Endothelial cell (in vitro differentiated cells): Measurements from ENCODE around the gene ARHGAP6. TPM values are rescaled to one million over a fixed set of nuclear protein-coding genes. Genes with fewer than 3 reads are reported as not detected.

ENCODE experiments used
- DNase-seq: peaks from one replicate; pipeline ENCODE4 v3.0.0; 2021; ENCODE audit warnings: low spot score
- H3K27ac Mint-ChIP-seq: one replicate; pipeline ENCODE4 v1.8.0; 2021; ENCODE audit warnings: mixed read lengths, inconsistent platforms; ENCODE audit not compliant: unreplicated experiment
- H3K27me3 Mint-ChIP-seq: one replicate; pipeline ENCODE4 v1.8.0; 2021; ENCODE audit warnings: mild to moderate bottlenecking, moderate library complexity, mixed read lengths, inconsistent platforms; ENCODE audit not compliant: unreplicated experiment
- H3K36me3 Mint-ChIP-seq: one replicate; pipeline ENCODE4 v1.8.0; 2021; ENCODE audit warnings: mild to moderate bottlenecking, low read depth, mixed read lengths, inconsistent platforms; ENCODE audit not compliant: unreplicated experiment
- H3K4me1 Mint-ChIP-seq: one replicate; pipeline ENCODE4 v1.8.0; 2021; ENCODE audit warnings: mild to moderate bottlenecking, mixed read lengths, inconsistent platforms; ENCODE audit not compliant: unreplicated experiment
- H3K4me3 Mint-ChIP-seq: one replicate; pipeline ENCODE4 v1.8.0; 2021; ENCODE audit warnings: mild to moderate bottlenecking, mixed read lengths, inconsistent platforms; ENCODE audit not compliant: unreplicated experiment
- H3K9me3 Mint-ChIP-seq: one replicate; pipeline ENCODE4 v1.8.0; 2021; ENCODE audit warnings: mixed read lengths, inconsistent platforms; ENCODE audit not compliant: unreplicated experiment
- CTCF ChIP-seq: fragments of 200-600 bp; sonication (generic); IDR thresholded peaks from one replicate; pipeline ENCODE4 v1.5.0; 2021; ENCODE audit warnings: antibody characterized with exemption; ENCODE audit not compliant: unreplicated experiment
- total RNA-seq: library from RNA; stranded (reverse); fragmentation: NEBNext Ultra II Directional; extraction: Animal tissue kit (Norgen Biotek cat#: 25700); gene quantifications from one replicate; pipeline ENCODE4 v1.2.1, GENCODE V29; 2021; ENCODE audit not compliant: unreplicated experiment

Gene ARHGAP6
- total RNA-seq, 1 donor from 2014 or later = 4.1 TPM

- TF ChIP-seq CTCF = no peak
- H3K27ac Mint-ChIP-seq = no peak overlapping the region
- DNase-seq = no peak
- H3K36me3 Mint-ChIP-seq = no peaks in the 10 kb centered on the region
- H3K4me3 Mint-ChIP-seq = no peak overlapping the region
- peaks cover 3% of the 10 kb centered on the region for H3K4me1 Mint-ChIP-seq
- no peaks in the 10 kb centered on the region for H3K9me3 Mint-ChIP-seq
- H3K27me3 Mint-ChIP-seq = no peaks in the 10 kb centered on the region
Observed at GRCh38 chrX:11474021-11474420, 191.7 kb downstream of the ARHGAP6 start.

- H3K4me1 Mint-ChIP-seq = no peaks in the 10 kb centered on the region
- no peaks in the 10 kb centered on the region for H3K36me3 Mint-ChIP-seq
- H3K27ac Mint-ChIP-seq = no peak overlapping the region
- DNase-seq = no peak
- H3K27me3 Mint-ChIP-seq = no peaks in the 10 kb centered on the region
- no peak for TF ChIP-seq CTCF
- H3K9me3 Mint-ChIP-seq = no peaks in the 10 kb centered on the region
- no peak overlapping the region for H3K4me3 Mint-ChIP-seq
Observed at GRCh38 chrX:11472879-11473278, 192.8 kb downstream of the ARHGAP6 start.

- no peak overlapping the region for H3K27ac Mint-ChIP-seq
- H3K4me3 Mint-ChIP-seq = no peak overlapping the region
- H3K27me3 Mint-ChIP-seq = no peaks in the 10 kb centered on the region
Observed at GRCh38 chrX:11472381-11472780, 193.3 kb downstream of the ARHGAP6 start.

GRCh38 chrX:11470250-11470974 lies 195.3 kb downstream of the ARHGAP6 start:
- H3K4me3 Mint-ChIP-seq = no peak overlapping the region
- no peaks in the 10 kb centered on the region for H3K9me3 Mint-ChIP-seq
- no peak for TF ChIP-seq CTCF
- H3K27ac Mint-ChIP-seq = no peak overlapping the region
- H3K4me1 Mint-ChIP-seq = peaks cover 3% of the 10 kb centered on the region
- H3K36me3 Mint-ChIP-seq = no peaks in the 10 kb centered on the region
- no peak for DNase-seq
- H3K27me3 Mint-ChIP-seq = no peaks in the 10 kb centered on the region

More at GRCh38 chrX:11472381-11472780, 193.3 kb downstream of the ARHGAP6 start:
- no peaks in the 10 kb centered on the region for H3K36me3 Mint-ChIP-seq
- no peaks in the 10 kb centered on the region for H3K9me3 Mint-ChIP-seq
- no peak for DNase-seq
- H3K4me1 Mint-ChIP-seq = no peaks in the 10 kb centered on the region
- TF ChIP-seq CTCF = no peak

GRCh38 chrX:11465648-11466411 lies 199.9 kb downstream of the ARHGAP6 start:
- no peaks in the 10 kb centered on the region for H3K9me3 Mint-ChIP-seq
- no peak overlapping the region for H3K4me3 Mint-ChIP-seq
- H3K27ac Mint-ChIP-seq = no peak overlapping the region
- no peak for DNase-seq
- no peak for TF ChIP-seq CTCF
- no peaks in the 10 kb centered on the region for H3K36me3 Mint-ChIP-seq
- peaks cover 9% of the 10 kb centered on the region for H3K4me1 Mint-ChIP-seq
- H3K27me3 Mint-ChIP-seq = peaks cover 2% of the 10 kb centered on the region
